ENCODE data around the gene KPNA2. TPM values are rescaled to one million over a fixed set of nuclear protein-coding genes. Genes with fewer than 3 reads are reported as not detected.
A peak's percentile ranks its signal among the peaks of the same experiment; 100 is the strongest.
"Not testable (repeated sequence)": the region's sequence is repeated elsewhere in the genome, so short reads cannot be mapped to it uniquely, and the experiment has no call there.

KPNA2 gene
- total RNA-seq, 1 donor from 2014 or later = 39.5 TPM

GRCh38 chr17:68054296-68054900 is 18.9 kb downstream of the KPNA2 start:
- no peak for DNase-seq (ENCODE audit: low spot score in 2 of 2)

GRCh38 chr17:68057531-68057952 is 22.0 kb downstream of the KPNA2 start:
- no peak for DNase-seq (ENCODE audit: low spot score in 2 of 2)
- FAIRE-seq = no peak

More at GRCh38 chr17:68054296-68054900, 18.9 kb downstream of the KPNA2 start:
- FAIRE-seq = no peak

- FAIRE-seq = no peak
- DNase-seq (ENCODE audit: low spot score in 2 of 2) = no peak
Measured at GRCh38 chr17:68060336-68060735, 24.8 kb downstream of the KPNA2 start.

GRCh38 chr17:68061512-68062313 is 26.2 kb downstream of the KPNA2 start:
- FAIRE-seq (no peak), DNase-seq (ENCODE audit: low spot score in 2 of 2) (no peak)

- DNase-seq (ENCODE audit: low spot score in 2 of 2); FAIRE-seq: not testable (repeated sequence)
Measured at GRCh38 chr17:68065366-68065765, 29.8 kb downstream of the KPNA2 start.

GRCh38 chr17:68068512-68068911 is 33.0 kb downstream of the KPNA2 start:
- FAIRE-seq = not testable (repeated sequence)

GRCh38 chr17:68070582-68071444 is 35.3 kb downstream of the KPNA2 start:
- not testable (repeated sequence) for DNase-seq (ENCODE audit: low spot score in 2 of 2); FAIRE-seq

More at GRCh38 chr17:68068512-68068911, 33.0 kb downstream of the KPNA2 start:
- DNase-seq (ENCODE audit: low spot score in 2 of 2) = not testable (repeated sequence)

GRCh38 chr17:68074279-68074678 is 38.7 kb downstream of the KPNA2 start:
- no peak for FAIRE-seq
- DNase-seq (ENCODE audit: low spot score in 2 of 2) = no peak

- FAIRE-seq; DNase-seq (ENCODE audit: low spot score in 2 of 2): not testable (repeated sequence)
Measured at GRCh38 chr17:68075953-68076607, 40.5 kb downstream of the KPNA2 start.

- DNase-seq (ENCODE audit: low spot score in 2 of 2); FAIRE-seq: not testable (repeated sequence)
Measured at GRCh38 chr17:68077498-68077897, 42.0 kb downstream of the KPNA2 start.

GRCh38 chr17:68080411-68081150 is 45.0 kb downstream of the KPNA2 start:
- DNase-seq (ENCODE audit: low spot score in 2 of 2) (no peak), FAIRE-seq (no peak)

- not testable (repeated sequence) for FAIRE-seq; DNase-seq (ENCODE audit: low spot score in 2 of 2)
Measured at GRCh38 chr17:68081305-68082265, 46.0 kb downstream of the KPNA2 start.

- DNase-seq (ENCODE audit: low spot score in 2 of 2) (no peak), FAIRE-seq (no peak)
Measured at GRCh38 chr17:68085771-68086381, 50.3 kb downstream of the KPNA2 start.

- not testable (repeated sequence) for FAIRE-seq; DNase-seq (ENCODE audit: low spot score in 2 of 2)
Measured at GRCh38 chr17:68086666-68087065, 51.1 kb downstream of the KPNA2 start.

- FAIRE-seq; DNase-seq (ENCODE audit: low spot score in 2 of 2): not testable (repeated sequence)
Measured at GRCh38 chr17:68087131-68087623, 51.6 kb downstream of the KPNA2 start.

GRCh38 chr17:68087851-68088250 is 52.3 kb downstream of the KPNA2 start:
- FAIRE-seq (no peak), DNase-seq (ENCODE audit: low spot score in 2 of 2) (no peak)

GRCh38 chr17:68089881-68090280 is 54.3 kb downstream of the KPNA2 start:
- DNase-seq (ENCODE audit: low spot score in 2 of 2) = peak in 1 of 2 donors; percentile 21

More at GRCh38 chr17:68089881-68090280, 54.3 kb downstream of the KPNA2 start:
- FAIRE-seq = no peak

Measured in frontal cortex (tissue), 4 donors.